Glutamatergic neuron (in vitro differentiated cells): Measurements from ENCODE around the gene CAMSAP2. TPM values are rescaled to one million over a fixed set of nuclear protein-coding genes. Genes with fewer than 3 reads are reported as not detected.

Experiments
- DNase-seq: peaks from one replicate; pipeline ENCODE4 v3.0.0; 2022
- H3K27ac Mint-ChIP-seq: one replicate; pipeline ENCODE4 v1.8.0; 2020; ENCODE audit warnings: mild to moderate bottlenecking, mixed read lengths, inconsistent platforms; ENCODE audit not compliant: unreplicated experiment
- H3K27me3 Mint-ChIP-seq: one replicate; pipeline ENCODE4 v1.8.0; 2020; ENCODE audit warnings: mild to moderate bottlenecking, moderate library complexity, mixed read lengths, inconsistent platforms; ENCODE audit not compliant: unreplicated experiment
- H3K36me3 Mint-ChIP-seq: one replicate; pipeline ENCODE4 v1.8.0; 2020; ENCODE audit warnings: mild to moderate bottlenecking, mixed read lengths, inconsistent platforms; ENCODE audit not compliant: unreplicated experiment
- H3K4me1 Mint-ChIP-seq: one replicate; pipeline ENCODE4 v1.8.0; 2020; ENCODE audit warnings: mild to moderate bottlenecking, low read depth, mixed read lengths, inconsistent platforms; ENCODE audit not compliant: unreplicated experiment
- H3K4me3 Mint-ChIP-seq: one replicate; pipeline ENCODE4 v1.8.0; 2020; ENCODE audit warnings: mild to moderate bottlenecking, mixed read lengths, inconsistent platforms; ENCODE audit not compliant: unreplicated experiment
- H3K9me3 Mint-ChIP-seq: one replicate; pipeline ENCODE4 v1.8.0; 2020; ENCODE audit warnings: mild to moderate bottlenecking, moderate library complexity, mixed read lengths, inconsistent platforms; ENCODE audit not compliant: unreplicated experiment
- CTCF ChIP-seq: fragments of 200-600 bp; sonication (generic); IDR thresholded peaks from one replicate; pipeline ENCODE4 v1.5.0; 2021; ENCODE audit not compliant: partially characterized antibody, unreplicated experiment
- total RNA-seq: library from RNA; stranded (reverse); fragmentation: NEBNext Ultra II Directional; extraction: Animal tissue kit (Norgen Biotek cat#: 25700); gene quantifications from one replicate; pipeline ENCODE4 v1.2.1, GENCODE V29; 2021; ENCODE audit not compliant: unreplicated experiment

The CAMSAP2 gene
- total RNA-seq, 1 donor from 2014 or later = 51.1 TPM

GRCh38 chr1:200873116-200873670 is 134.5 kb downstream of the CAMSAP2 start:
- H3K27ac Mint-ChIP-seq = no peak overlapping the region
- no peak for TF ChIP-seq CTCF
- H3K9me3 Mint-ChIP-seq = peaks cover 4% of the 10 kb centered on the region
- no peaks in the 10 kb centered on the region for H3K4me1 Mint-ChIP-seq
- no peak overlapping the region for H3K4me3 Mint-ChIP-seq
- H3K27me3 Mint-ChIP-seq = peaks cover 7% of the 10 kb centered on the region
- no peak for DNase-seq
- H3K36me3 Mint-ChIP-seq = no peaks in the 10 kb centered on the region

- Mint-ChIP-seq H3K4me3 (peak overlapping the region; percentile 51), H3K27me3 (peaks cover 7% of the 10 kb centered on the region), H3K27ac (no peak overlapping the region), H3K9me3 (peaks cover 4% of the 10 kb centered on the region), H3K36me3 (no peaks in the 10 kb centered on the region), H3K4me1 (no peaks in the 10 kb centered on the region)
- no peak for TF ChIP-seq CTCF
- DNase-seq = peak; percentile 40
Observed at GRCh38 chr1:200873671-200874397, 135.1 kb downstream of the CAMSAP2 start.

GRCh38 chr1:200874694-200875093 is 136.0 kb downstream of the CAMSAP2 start:
- Mint-ChIP-seq H3K27ac (no peak overlapping the region), H3K4me1 (no peaks in the 10 kb centered on the region), H3K36me3 (no peaks in the 10 kb centered on the region), H3K4me3 (peak overlapping the region; percentile 51), H3K27me3 (peaks cover 7% of the 10 kb centered on the region), H3K9me3 (peaks cover 4% of the 10 kb centered on the region)
- no peak for DNase-seq
- TF ChIP-seq CTCF = no peak

GRCh38 chr1:200875416-200875815 is 136.7 kb downstream of the CAMSAP2 start:
- Mint-ChIP-seq H3K36me3 (no peaks in the 10 kb centered on the region), H3K27ac (no peak overlapping the region), H3K9me3 (peaks cover 4% of the 10 kb centered on the region), H3K4me3 (no peak overlapping the region), H3K27me3 (peaks cover 7% of the 10 kb centered on the region), H3K4me1 (no peaks in the 10 kb centered on the region)
- no peak for TF ChIP-seq CTCF
- DNase-seq = no peak

- Mint-ChIP-seq H3K4me1 (no peaks in the 10 kb centered on the region), H3K9me3 (peaks cover 1% of the 10 kb centered on the region), H3K27me3 (peaks cover 6% of the 10 kb centered on the region), H3K36me3 (no peaks in the 10 kb centered on the region), H3K4me3 (no peak overlapping the region), H3K27ac (no peak overlapping the region)
- no peak for TF ChIP-seq CTCF
- DNase-seq = no peak
Observed at GRCh38 chr1:200877010-200877409, 138.3 kb downstream of the CAMSAP2 start.
